HG03060 (cell line): ENCODE measurements around the gene IL19.

Experiments
- ATAC-seq: cut with Tn5 transposase; IDR thresholded peaks from one replicate; pipeline ENCODE4 v1.9.1; 2021; ENCODE audit warnings: low read depth, moderate number of reproducible peaks; ENCODE audit not compliant: unreplicated experiment

IL19 gene

DNA sequence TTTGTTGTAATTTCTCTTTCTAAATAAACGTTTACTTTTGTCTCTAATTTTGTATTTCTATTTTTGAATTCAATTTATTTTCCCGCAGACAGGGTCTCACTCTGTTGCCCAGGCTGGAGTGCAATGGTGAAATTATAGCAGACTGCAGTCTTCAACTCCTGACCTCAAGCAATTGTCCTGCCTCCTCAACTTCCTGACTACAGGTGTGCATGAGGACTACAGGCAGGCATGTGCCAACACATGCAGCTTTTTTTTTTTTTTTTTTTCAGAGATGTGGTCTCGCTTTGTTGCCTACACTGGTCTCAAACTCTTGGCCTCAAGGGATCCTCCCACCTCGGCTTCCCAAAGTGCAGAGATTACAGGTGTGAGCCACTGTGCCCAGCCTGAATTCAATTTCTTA, 58.2 kb downstream of the IL19 start:
- no peak for ATAC-seq

GRCh38 chr1:206829282-206829681, 58.7 kb downstream of the IL19 start:
- no peak for ATAC-seq

DNA sequence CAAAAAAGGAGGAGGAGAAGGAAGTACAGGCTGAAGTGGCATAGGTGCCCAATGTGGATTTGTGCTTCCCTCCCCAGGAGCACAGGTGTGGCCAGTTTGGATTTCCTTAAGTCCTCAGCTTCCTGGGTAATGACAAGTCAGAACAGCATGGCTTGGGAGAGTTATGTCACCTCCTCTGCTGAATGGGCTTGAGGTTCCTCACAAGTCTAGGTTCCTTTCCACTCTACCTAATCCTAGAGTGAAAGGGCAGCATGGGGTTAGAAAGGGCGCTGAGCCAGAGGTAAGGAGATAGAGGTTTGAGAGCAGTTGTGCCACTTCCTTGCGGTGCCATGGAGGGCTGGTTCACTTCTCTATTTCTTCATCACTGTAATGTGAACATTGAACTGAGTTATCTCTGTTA, 59.3 kb downstream of the IL19 start:
- no peak for ATAC-seq

DNA sequence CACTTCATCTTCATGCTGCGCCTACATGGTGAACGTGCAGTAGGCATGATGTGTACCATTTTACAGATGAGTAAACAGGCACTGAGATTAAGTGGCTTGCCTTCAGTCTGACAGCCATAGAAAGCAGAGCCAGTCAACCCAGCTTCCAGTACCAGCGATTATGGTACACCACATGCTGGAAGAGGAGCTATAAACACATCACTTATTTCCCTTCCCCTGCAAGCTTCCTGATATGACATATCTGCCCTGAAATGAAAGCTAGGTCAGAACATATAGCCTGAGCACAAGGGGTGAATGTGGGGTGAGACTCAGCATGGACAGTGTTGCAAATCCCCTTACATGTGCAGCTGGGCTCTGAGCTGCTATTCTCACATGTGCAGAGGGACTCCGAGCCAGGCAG, 61.1 kb downstream of the IL19 start:
- ATAC-seq, result no peak

- no peak for ATAC-seq
Measured at GRCh38 chr1:206832352-206832880, 61.8 kb downstream of the IL19 start.

DNA sequence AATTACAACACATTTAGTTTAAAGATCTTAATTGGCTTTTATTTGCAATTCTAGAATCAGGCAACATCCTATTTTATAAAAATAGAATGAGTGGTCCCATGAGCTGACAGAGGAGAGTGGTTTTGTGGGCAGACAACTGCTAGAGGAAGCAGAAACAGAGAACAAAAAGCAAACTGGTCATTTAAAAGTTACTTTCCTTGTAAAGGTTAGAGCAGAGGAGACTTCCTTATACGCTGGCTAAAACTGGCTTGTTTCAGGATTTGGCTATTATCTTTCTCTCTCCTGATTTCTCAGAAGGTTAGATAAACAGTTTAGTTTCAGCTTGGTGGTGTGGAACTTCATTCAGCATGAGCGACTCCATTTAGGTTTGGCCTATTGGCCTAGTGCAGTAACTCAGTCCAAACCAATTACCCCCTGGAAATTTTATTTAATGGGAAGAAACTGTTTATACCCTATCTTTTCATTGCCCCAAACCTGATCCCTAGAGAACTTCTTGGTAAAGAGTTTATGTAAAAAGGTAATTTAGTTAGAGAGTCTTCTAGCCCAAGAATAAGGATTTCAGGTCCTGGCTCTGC, 62.6 kb downstream of the IL19 start:
- no peak for ATAC-seq

DNA sequence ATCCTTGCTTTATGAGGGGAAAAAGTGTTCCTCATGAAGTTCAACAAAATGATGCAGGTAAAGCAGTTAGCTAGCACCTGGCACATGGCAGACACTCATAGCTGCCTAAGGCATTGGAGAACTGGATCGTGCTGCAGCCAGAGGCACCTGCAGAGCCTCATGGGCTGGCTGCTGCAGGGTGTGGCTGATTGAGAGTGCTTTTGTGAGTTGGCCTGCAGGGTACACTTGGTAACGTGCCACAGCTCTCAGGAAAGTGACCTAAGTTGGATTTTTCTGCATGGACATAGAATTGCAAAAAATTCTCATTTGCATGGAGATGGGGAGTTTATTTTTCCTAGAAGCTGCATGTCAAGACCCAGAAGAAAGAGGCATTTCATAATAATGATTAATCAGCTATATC, 63.2 kb downstream of the IL19 start:
- ATAC-seq, result no peak

- no peak for ATAC-seq
Measured at GRCh38 chr1:206834217-206834616, 63.6 kb downstream of the IL19 start.

GRCh38 chr1:206834711-206835110, 64.1 kb downstream of the IL19 start:
- ATAC-seq, result no peak

- no peak for ATAC-seq
Measured at GRCh38 chr1:206835186-206835585, 64.6 kb downstream of the IL19 start.

DNA sequence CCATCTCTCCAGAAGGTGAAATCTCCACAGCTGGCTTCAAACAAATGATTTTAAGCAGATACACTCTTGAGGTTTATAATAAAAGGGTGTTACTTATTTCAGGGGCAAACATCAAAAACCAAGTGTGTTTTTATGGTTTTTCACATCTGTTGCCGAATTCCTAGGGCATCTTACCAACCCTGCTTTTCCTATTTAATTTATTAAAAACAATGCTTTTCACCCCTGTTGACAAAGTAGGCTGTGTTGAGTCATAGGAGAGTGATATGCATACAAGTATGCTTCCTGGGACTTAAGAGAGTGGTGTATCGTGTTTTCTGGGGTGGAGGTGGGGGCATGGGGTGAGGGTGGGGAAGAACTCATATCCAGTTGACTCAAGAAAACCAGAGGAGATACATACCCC, 65.5 kb downstream of the IL19 start:
- ATAC-seq, result no peak

- no peak for ATAC-seq
Measured at GRCh38 chr1:206839006-206839560, 68.5 kb downstream of the IL19 start.

GRCh38 chr1:206839857-206840256, 69.3 kb downstream of the IL19 start:
- no peak for ATAC-seq

- ATAC-seq, result no peak
Measured at GRCh38 chr1:206841609-206842323, 71.2 kb downstream of the IL19 start.

- ATAC-seq, result no peak
Measured at GRCh38 chr1:206842854-206843253, 72.3 kb downstream of the IL19 start.

DNA sequence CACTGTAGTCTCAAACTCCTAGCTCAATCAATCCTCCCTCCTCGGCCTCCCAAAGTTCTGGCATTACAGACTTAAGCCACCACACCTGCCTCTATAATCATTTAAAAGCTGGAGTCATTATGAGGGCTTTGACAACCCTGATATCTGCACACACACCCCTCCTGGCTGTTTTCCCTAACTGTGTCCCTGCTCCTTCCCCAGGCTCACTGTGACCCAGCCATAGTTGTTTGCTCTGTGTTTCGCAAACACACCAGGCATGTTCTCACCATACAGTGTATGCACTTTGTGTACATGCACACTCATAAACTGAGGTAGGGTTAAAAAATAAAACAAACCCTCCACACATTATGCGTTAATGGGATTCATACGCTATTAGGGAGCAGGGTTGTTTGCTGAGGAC, 73.1 kb downstream of the IL19 start:
- ATAC-seq, result no peak

DNA sequence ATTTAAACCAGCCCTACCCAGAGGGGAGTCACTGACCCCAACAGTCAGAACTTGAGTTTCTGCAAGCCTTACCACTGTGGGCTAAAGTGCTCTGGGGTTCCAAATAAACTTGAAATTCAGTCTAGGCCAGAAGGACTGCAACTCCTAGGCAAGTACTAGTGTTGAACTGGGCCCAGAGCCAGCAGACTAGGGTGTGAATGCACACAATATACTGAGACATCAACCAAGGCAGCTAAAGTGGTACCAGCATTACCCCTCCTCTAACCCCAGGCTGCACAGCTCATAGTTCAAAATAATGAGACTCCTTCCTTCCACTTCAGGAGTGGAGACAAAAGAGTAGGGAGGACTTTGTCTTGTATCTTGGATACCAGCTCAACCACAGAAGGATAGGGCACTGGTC, 75.9 kb downstream of the IL19 start:
- ATAC-seq, result no peak

DNA sequence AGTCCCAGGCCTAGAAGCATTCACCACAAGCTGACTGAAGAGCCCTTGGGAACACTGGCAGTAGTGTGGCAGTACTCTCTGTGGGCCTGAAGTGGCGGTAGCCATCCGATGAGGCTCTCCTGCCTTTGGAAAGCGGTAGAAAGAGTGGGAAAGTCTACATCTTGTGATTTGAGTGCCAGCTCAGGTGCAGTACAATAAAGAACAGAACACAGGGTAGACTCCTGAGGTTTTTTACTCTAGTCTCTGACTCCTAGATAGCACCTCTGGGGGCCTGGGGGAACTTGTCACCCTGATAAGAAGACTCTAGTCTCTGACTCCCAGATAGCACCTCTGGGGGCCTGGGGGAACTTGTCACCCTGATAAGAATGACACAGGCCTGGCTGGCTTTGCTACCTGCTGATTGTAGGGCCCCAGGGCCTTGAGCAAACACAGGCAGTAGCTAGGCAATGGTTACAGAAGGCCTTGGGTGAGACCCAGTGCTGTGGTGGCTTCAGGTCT, 76.8 kb downstream of the IL19 start:
- no peak for ATAC-seq

- no peak for ATAC-seq
Measured at GRCh38 chr1:206847946-206848345, 77.4 kb downstream of the IL19 start.

GRCh38 chr1:206850401-206850800, 79.8 kb downstream of the IL19 start:
- ATAC-seq, result no peak

DNA sequence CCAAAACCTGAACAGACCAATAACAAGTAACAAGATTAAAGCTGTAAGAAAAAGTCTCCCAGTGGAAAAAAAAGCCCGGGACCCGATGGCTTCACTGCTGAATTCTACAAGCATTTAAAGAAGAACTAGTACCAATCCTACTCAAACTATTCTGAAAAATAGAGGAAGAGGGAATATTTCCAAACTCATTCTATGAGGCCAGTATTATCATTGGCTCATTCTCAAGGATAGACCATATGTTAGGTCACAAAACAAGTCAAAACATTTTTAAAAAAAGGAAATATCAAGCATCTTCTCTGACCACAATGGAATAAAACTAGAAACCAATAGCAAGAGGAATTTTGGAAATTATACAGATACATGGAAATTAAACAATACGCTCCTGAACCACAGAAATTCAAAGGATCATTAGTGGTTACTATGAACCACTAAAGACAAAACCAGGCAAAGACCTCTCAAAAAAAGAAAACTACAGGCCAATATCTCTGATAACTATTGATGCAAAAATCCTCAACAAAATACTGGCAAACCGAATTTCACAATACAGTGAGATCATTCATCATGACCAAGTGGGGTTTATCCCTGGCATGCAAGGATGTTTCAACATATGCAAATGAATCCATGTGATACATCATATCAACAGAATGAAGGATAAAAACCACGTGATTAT, 80.9 kb downstream of the IL19 start:
- no peak for ATAC-seq
